ENCODE results near the gene ELK4. TPM values are rescaled to one million over a fixed set of nuclear protein-coding genes. Genes with fewer than 3 reads are reported as not detected.
A peak's percentile ranks its signal among the peaks of the same experiment; 100 is the strongest.

Gene ELK4
- total and polyA plus RNA-seq, 10 donors: 8.5 to 109 (median 53.5) TPM

DNA sequence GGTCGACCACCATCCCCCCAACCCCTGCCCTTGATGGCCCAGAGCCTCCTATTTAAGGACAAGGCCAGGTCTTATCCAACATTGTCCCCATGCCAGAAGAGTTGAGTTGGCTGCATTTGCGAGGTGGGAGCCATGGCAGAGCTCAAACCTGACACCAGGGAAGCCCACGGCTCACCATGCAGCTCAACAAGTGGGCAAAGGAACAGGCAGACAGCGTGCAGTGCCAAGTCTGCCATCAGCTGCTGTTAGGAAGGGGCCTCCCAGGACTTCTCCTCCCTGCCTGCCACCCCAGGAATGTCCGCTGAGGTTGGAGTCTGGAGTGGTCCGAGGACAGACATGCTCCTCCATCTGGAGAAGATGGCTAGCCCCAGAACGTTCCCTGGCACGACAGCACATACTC lies 28.6 kb upstream of the ELK4 start:
- no peak for DNase-seq
- intact Hi-C loops (cut with DNase I; ENCODE audit: low total_unique reads): no loop called here
- 48 to 81% (median 74%) methylated on average over 3 to 8 of the region's 8 CpGs for WGBS, 5 donors
- Histone ChIP-seq H3K27ac (peak overlapping the region in 5 of 8 donors; percentile 14 to 78 (median 52)), H3K4me1 (peaks cover 18 to 79% (median 48%) of the 10 kb centered on the region in 6 donors), H3K4me3 (no peak overlapping the region), H3K36me3 (peaks cover 0 to 61% (median 12%) of the 10 kb centered on the region in 6 donors), H3K27me3 (replicated peaks in 1 of 7) (no peaks in the 10 kb centered on the region), H3K9me3 (no peaks in the 10 kb centered on the region)
- TF ChIP-seq POLR2A (IDR thresholded peaks at IDR 0.05): no peak
- TF ChIP-seq, protein P1, sequence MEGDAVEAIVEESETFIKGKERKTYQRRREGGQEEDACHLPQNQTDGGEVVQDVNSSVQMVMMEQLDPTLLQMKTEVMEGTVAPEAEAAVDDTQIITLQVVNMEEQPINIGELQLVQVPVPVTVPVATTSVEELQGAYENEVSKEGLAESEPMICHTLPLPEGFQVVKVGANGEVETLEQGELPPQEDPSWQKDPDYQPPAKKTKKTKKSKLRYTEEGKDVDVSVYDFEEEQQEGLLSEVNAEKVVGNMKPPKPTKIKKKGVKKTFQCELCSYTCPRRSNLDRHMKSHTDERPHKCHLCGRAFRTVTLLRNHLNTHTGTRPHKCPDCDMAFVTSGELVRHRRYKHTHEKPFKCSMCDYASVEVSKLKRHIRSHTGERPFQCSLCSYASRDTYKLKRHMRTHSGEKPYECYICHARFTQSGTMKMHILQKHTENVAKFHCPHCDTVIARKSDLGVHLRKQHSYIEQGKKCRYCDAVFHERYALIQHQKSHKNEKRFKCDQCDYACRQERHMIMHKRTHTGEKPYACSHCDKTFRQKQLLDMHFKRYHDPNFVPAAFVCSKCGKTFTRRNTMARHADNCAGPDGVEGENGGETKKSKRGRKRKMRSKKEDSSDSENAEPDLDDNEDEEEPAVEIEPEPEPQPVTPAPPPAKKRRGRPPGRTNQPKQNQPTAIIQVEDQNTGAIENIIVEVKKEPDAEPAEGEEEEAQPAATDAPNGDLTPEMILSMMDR (IDR thresholded peaks at IDR 0.05 in 8 of 11, conservative IDR thresholded peaks at IDR 0.05 in 3 of 11): no peak
- peak in 1 of 3 donors; percentile 12 for TF ChIP-seq POLR2AphosphoS5 (IDR thresholded peaks at IDR 0.05)

DNA sequence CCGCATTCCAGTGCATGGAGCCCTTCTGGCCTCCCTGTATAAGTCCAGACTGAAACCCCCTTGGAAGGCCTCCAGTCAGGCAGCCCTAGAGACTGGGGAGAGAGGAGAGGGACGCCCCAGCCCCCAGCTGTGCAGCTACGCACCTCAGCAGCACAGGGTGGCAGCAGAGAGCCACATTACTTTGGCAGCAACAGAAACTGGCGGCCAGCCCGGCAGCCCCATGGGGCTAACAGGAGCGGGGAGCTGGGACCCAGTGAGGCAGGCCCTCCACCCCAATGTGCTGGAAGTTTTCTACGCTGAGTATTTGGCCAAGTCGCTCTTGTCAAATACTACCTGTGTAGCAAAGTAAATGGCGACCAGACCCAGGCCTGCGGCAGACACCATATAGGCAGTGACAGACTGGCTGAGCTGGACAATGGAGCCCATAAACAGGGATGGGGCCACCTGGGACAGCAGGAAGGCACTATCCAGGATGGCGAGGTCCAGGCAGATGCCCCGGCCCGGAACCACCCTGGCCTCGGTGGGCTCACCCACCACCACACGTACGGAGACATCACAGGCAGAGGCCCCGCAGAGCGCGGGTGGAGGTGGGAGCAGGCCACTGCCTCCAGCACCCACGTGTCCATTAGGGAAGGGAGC lies 27.3 kb upstream of the ELK4 start:
- Histone ChIP-seq H3K27me3 (replicated peaks in 1 of 7) (no peaks in the 10 kb centered on the region), H3K4me3 (no peak overlapping the region), H3K4me1 (peaks cover 7 to 66% (median 35%) of the 10 kb centered on the region in 6 donors), H3K27ac (peak overlapping the region in 3 of 8 donors; percentile 26 to 56 (median 43)), H3K36me3 (peaks cover 0 to 67% (median 12%) of the 10 kb centered on the region in 6 donors), H3K9me3 (no peaks in the 10 kb centered on the region)
- peak; percentile 93 for DNase-seq
- 41 to 63% (median 55%) methylated on average over 10 to 20 of the region's 20 CpGs for WGBS, 5 donors
- intact Hi-C loops (cut with DNase I; ENCODE audit: low total_unique reads): loop anchor here (2.0 to 5.0 kb wide), 2 partner anchors 52 to 67 kb away; no protein-coding TSS in a partner anchor
- no peak for TF ChIP-seq POLR2A (IDR thresholded peaks at IDR 0.05)
- TF ChIP-seq POLR2AphosphoS5 (IDR thresholded peaks at IDR 0.05): peak; percentile 56 to 73 (median 67)
- TF ChIP-seq, protein P1 (IDR thresholded peaks at IDR 0.05 in 8 of 11, conservative IDR thresholded peaks at IDR 0.05 in 3 of 11): peak; percentile 75 to 93 (median 90)

DNA sequence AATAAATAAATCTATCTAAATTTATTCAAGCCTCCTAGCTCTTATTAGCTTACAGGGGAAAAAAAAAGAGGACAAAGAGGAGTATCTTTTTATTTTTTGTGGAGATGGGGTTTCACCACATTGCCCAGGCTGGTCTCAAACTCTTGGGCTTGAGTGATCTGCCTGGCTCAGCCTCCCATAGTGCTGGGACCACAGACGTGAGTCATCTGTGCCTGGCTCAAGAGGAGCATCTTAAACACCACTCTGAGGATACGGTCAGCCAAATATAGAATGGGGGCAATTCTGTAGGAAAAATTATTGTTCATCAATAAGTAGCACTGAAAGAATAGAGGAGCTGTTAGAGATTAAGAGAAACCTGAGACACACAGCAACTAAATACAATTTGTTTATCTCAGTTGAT lies 24.4 kb upstream of the ELK4 start:
- peaks cover 7 to 37% (median 19%) of the 10 kb centered on the region in 6 donors for H3K4me1 ChIP-seq
- no peaks in the 10 kb centered on the region for H3K27me3 ChIP-seq (replicated peaks in 1 of 7)
- TF ChIP-seq, protein P1 (IDR thresholded peaks at IDR 0.05 in 8 of 11, conservative IDR thresholded peaks at IDR 0.05 in 3 of 11): no peak
- TF ChIP-seq POLR2A (IDR thresholded peaks at IDR 0.05) (no peak), POLR2AphosphoS5 (IDR thresholded peaks at IDR 0.05) (no peak)
- no peak for DNase-seq
- intact Hi-C loops (cut with DNase I; ENCODE audit: low total_unique reads): loop anchor here (2.0 to 5.0 kb wide), 2 partner anchors 64 to 125 kb away; no protein-coding TSS in a partner anchor
- H3K4me3 ChIP-seq: no peak overlapping the region
- WGBS, 5 donors: 74 to 92% (median 81%) methylated on average over 2 of the region's 2 CpGs
- H3K27ac ChIP-seq: no peak overlapping the region
- H3K9me3 ChIP-seq: no peaks in the 10 kb centered on the region
- H3K36me3 ChIP-seq: peaks cover 0 to 41% (median 3%) of the 10 kb centered on the region in 6 donors

DNA sequence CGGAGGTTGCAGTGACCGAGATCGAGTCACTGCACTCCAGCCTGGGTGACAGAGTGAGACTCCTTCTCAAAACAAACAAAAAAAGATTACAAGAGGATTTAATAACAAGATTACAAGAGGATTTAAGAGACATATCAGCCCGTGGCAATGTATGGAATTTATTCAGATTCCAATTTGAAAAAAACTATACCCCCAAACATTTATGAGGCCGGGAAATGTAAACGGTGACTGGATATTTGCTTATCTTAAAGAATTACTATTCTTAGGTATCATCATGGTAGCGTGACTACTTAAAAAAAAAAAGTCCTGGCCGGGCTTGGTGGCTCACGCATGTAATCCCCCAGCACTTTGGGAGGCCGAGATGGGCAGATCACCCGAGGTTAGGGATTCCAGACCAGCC lies 21.2 kb upstream of the ELK4 start:
- TF ChIP-seq, protein P1 (IDR thresholded peaks at IDR 0.05 in 8 of 11, conservative IDR thresholded peaks at IDR 0.05 in 3 of 11): no peak
- TF ChIP-seq POLR2A (IDR thresholded peaks at IDR 0.05) (no peak), POLR2AphosphoS5 (IDR thresholded peaks at IDR 0.05) (no peak)
- 78 to 91% (median 86%) methylated on average over 11 of the region's 11 CpGs for WGBS, 5 donors
- H3K36me3 ChIP-seq: peaks cover 0 to 30% (median 0%) of the 10 kb centered on the region in 6 donors
- H3K4me3 ChIP-seq: no peak overlapping the region
- H3K27me3 ChIP-seq (replicated peaks in 1 of 7): no peaks in the 10 kb centered on the region
- intact Hi-C loops (cut with DNase I; ENCODE audit: low total_unique reads): no loop called here
- no peak for DNase-seq
- no peaks in the 10 kb centered on the region for H3K9me3 ChIP-seq
- H3K27ac ChIP-seq: no peak overlapping the region
- peaks cover 0 to 7% (median 0%) of the 10 kb centered on the region in 6 donors for H3K4me1 ChIP-seq
